SU-DHL-6 (cell line): ENCODE results near the gene GAREM1.

Source experiments
- H2AFZ ChIP-seq: fragments of 200-600 bp; sonication (generic); 2 replicates; pipeline ENCODE4 v1.6.1; 2014; ENCODE audit warnings: low read depth, mild to moderate bottlenecking, moderate library complexity, mixed read lengths, antibody characterized with exemption, low read length; ENCODE audit not compliant: severe bottlenecking
- H3F3A ChIP-seq: fragments of 200-600 bp; shearing (Covaris generic); 2 replicates; pipeline ENCODE4 v1.6.0; 2016; ENCODE audit warnings: antibody characterized with exemption, mild to moderate bottlenecking; ENCODE audit not compliant: insufficient read depth
- H3K27ac ChIP-seq: fragments of 200-600 bp; sonication (generic); 2 replicates; pipeline ENCODE4 v1.5.1; 2016; ENCODE audit warnings: low read depth, mild to moderate bottlenecking, low read length, moderate library complexity, mixed read lengths
- H3K27me3 ChIP-seq: fragments of 200-600 bp; sonication (generic), shearing (Covaris generic); 2 replicates; pipeline ENCODE4 v1.6.0; 2014; ENCODE audit warnings: mild to moderate bottlenecking, low read length
- H3K36me3 ChIP-seq: fragments of 200-600 bp; sonication (generic); 2 replicates; pipeline ENCODE4 v1.6.1; 2014; ENCODE audit warnings: mild to moderate bottlenecking, low read length, mixed read lengths
- H3K4me2 ChIP-seq: fragments of 300-600, 200-600 bp; shearing (Covaris generic), sonication (generic); 2 replicates; pipeline ENCODE4 v1.6.0; 2014; ENCODE audit warnings: low read length, low read depth, mild to moderate bottlenecking; ENCODE audit not compliant: poor library complexity, severe bottlenecking
- H3K4me3 ChIP-seq: fragments of 200-600 bp; sonication (generic); 2 replicates; pipeline ENCODE4 v1.5.1; 2014; ENCODE audit warnings: antibody characterized with exemption, low read length, mild to moderate bottlenecking, mixed read lengths; ENCODE audit not compliant: insufficient read depth, poor library complexity, severe bottlenecking
- H3K79me2 ChIP-seq: fragments of 200-600 bp; sonication (generic); 2 replicates; pipeline ENCODE4 v1.6.1; 2014; ENCODE audit warnings: mild to moderate bottlenecking, low read length, moderate library complexity; ENCODE audit not compliant: insufficient read depth
- H3K9ac ChIP-seq: fragments of 200-600 bp; sonication (generic); 2 replicates; pipeline ENCODE4 v1.7.0; 2014; ENCODE audit warnings: mild to moderate bottlenecking, low read length
- H3K9me2 ChIP-seq: fragments of 200-600 bp; sonication (generic); replicated peaks from 2 replicates; pipeline ENCODE4 v1.6.1; 2014; ENCODE audit warnings: low read length; ENCODE audit not compliant: insufficient read depth
- H3K9me3 ChIP-seq: fragments of 200-600 bp; sonication (generic); 2 replicates; pipeline ENCODE4 v1.6.1; 2014; ENCODE audit warnings: low read length, mixed read lengths; ENCODE audit not compliant: insufficient read depth
- H4K20me1 ChIP-seq: fragments of 200-600 bp; sonication (generic); 2 replicates; pipeline ENCODE4 v1.6.1; 2014; ENCODE audit warnings: low read depth, mild to moderate bottlenecking, antibody characterized with exemption, low read length, moderate library complexity, mixed read lengths
- EZH2phosphoT487 ChIP-seq: fragments of 200-600 bp; sonication (generic), shearing (Covaris generic); conservative IDR thresholded peaks from 2 replicates; pipeline ENCODE4 v1.6.1; 2018; ENCODE audit warnings: mild to moderate bottlenecking, antibody characterized with exemption, low read length, moderate library complexity, mixed read lengths
- TF ChIP-seq, protein P1 (sequence below): fragments of 200-600 bp; sonication (generic); IDR thresholded peaks from one replicate; pipeline ENCODE4 v1.5.1; 2017; ENCODE audit warnings: antibody characterized with exemption, mild to moderate bottlenecking, low read length, moderate library complexity; ENCODE audit not compliant: insufficient read depth, poor library complexity, severe bottlenecking

The GAREM1 gene

DNA sequence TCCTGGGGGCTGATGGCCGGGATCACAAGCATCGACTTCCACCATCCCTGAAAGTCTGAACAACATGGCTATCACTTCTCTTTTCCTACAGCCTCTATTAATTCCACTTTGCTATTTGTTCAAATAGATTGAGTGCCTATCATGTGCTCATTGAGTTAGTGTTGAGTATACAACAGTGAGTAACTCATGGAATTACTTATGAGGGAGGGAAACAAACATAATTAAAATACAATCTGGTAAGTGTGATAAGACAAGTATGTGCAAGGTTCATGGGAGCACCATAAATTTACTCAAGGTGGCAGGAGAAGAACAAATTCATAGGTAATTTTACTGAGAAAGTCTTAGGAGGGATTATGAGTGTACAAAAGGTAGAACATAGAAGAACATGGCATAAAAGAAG, 194.4 kb downstream of the GAREM1 start:
- Histone ChIP-seq H3K9me2 (no peaks in the 10 kb centered on the region), H4K20me1 (no peaks in the 10 kb centered on the region)

DNA sequence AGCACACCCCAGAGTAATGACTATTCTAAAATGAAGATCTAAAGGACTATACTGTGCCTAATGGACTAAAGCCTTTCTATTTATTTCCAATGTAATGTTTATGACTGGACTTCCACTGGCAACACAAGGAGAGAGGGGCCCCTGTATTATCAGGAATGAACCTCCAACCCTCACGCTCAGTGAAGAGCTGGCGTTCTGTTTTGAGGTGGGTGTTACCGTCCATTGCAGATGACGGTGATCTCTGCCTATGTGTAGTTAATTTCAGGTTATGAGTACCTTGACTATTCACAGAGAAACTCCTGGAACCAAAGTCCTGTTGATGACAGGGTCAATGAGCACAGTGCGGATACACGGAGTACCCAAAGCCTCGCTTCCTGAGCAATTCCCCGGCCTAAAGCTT, 195.5 kb downstream of the GAREM1 start:
- H3K9me3 ChIP-seq = no peaks in the 10 kb centered on the region
- H2AFZ ChIP-seq = no peak overlapping the region
- H3K36me3 ChIP-seq = no peaks in the 10 kb centered on the region
- H3K4me2 ChIP-seq = no peak overlapping the region
- H3K27ac ChIP-seq = no peak overlapping the region
- H3K9ac ChIP-seq = no peak overlapping the region
- no peak overlapping the region for H3K4me3 ChIP-seq
- H4K20me1 ChIP-seq = no peaks in the 10 kb centered on the region
- TF ChIP-seq EZH2phosphoT487 = no peak
- TF ChIP-seq, protein P1, sequence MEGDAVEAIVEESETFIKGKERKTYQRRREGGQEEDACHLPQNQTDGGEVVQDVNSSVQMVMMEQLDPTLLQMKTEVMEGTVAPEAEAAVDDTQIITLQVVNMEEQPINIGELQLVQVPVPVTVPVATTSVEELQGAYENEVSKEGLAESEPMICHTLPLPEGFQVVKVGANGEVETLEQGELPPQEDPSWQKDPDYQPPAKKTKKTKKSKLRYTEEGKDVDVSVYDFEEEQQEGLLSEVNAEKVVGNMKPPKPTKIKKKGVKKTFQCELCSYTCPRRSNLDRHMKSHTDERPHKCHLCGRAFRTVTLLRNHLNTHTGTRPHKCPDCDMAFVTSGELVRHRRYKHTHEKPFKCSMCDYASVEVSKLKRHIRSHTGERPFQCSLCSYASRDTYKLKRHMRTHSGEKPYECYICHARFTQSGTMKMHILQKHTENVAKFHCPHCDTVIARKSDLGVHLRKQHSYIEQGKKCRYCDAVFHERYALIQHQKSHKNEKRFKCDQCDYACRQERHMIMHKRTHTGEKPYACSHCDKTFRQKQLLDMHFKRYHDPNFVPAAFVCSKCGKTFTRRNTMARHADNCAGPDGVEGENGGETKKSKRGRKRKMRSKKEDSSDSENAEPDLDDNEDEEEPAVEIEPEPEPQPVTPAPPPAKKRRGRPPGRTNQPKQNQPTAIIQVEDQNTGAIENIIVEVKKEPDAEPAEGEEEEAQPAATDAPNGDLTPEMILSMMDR = no peak
- H3K79me2 ChIP-seq = no peaks in the 10 kb centered on the region
- H3K27me3 ChIP-seq = 0 out of 2 replicates have a peak, but pooled peaks cover 3% of the 10 kb centered on the region
- no peaks in the 10 kb centered on the region for H3F3A ChIP-seq
- H3K9me2 ChIP-seq = no peaks in the 10 kb centered on the region

More for the DNA sequence above, 194.4 kb downstream of the GAREM1 start:
- H3K27me3 ChIP-seq = 0 out of 2 replicates have a peak, but pooled peaks cover 3% of the 10 kb centered on the region
- no peak overlapping the region for H3K27ac ChIP-seq
- no peaks in the 10 kb centered on the region for H3K79me2 ChIP-seq
- no peak overlapping the region for H2AFZ ChIP-seq
- H3K9me3 ChIP-seq = no peaks in the 10 kb centered on the region
- H3K4me3 ChIP-seq = no peak overlapping the region
- H3K4me2 ChIP-seq = no peak overlapping the region
- H3K36me3 ChIP-seq = no peaks in the 10 kb centered on the region
- no peaks in the 10 kb centered on the region for H3F3A ChIP-seq
- H3K9ac ChIP-seq = no peak overlapping the region
- TF ChIP-seq, protein P1 = no peak
- no peak for TF ChIP-seq EZH2phosphoT487

DNA sequence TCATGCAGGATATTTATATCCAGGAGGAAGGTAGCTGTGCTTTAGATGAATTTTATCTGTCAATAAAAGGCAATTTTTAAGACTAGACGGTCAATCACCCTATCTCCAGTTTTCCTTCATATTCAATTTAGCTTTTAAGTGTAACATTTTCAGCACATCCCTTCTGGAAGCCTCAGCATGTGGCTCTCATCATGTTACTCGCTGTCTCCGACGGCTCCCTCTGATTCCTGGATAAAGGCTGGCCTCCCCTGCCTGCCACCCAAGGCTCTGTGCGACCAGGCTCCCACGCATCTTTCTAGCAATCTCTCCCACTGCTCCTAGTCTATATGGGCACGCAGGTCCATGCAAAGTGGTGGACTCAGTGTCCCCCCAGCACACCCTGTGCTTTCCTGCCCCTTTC, 196.4 kb downstream of the GAREM1 start:
- Histone ChIP-seq H3K79me2 (no peaks in the 10 kb centered on the region), H3K9me2 (no peaks in the 10 kb centered on the region), H3K36me3 (no peaks in the 10 kb centered on the region), H3F3A (no peaks in the 10 kb centered on the region), H4K20me1 (no peaks in the 10 kb centered on the region), H2AFZ (no peak overlapping the region), H3K9me3 (no peaks in the 10 kb centered on the region), H3K4me3 (no peak overlapping the region), H3K27me3 (0 out of 2 replicates have a peak, but pooled peaks cover 3% of the 10 kb centered on the region), H3K9ac (no peak overlapping the region), H3K4me2 (no peak overlapping the region), H3K27ac (no peak overlapping the region)
- TF ChIP-seq, protein P1 = no peak
